M059J (cell line): ENCODE measurements around the gene SGSH. TPM values are rescaled to one million over a fixed set of nuclear protein-coding genes. Genes with fewer than 3 reads are reported as not detected.
"Not testable (repeated sequence)": the region's sequence is repeated elsewhere in the genome, so short reads cannot be mapped to it uniquely, and the experiment has no call there.

Source experiments
- DNase-seq: peaks from one replicate; pipeline ENCODE4 v3.0.0-alpha.2; 2012; ENCODE audit warnings: low read depth
- total RNA-seq: library from RNA; depleted of rRNA; stranded (reverse); fragments of >200 nt; shearing (Covaris generic); gene quantifications from 2 replicates; pipeline ENCODE4 v1.2.3, GENCODE V29; 2014; rRNA removed

SGSH gene
- 26.9 and 34.6 TPM in 2 replicates for total RNA-seq

DNA sequence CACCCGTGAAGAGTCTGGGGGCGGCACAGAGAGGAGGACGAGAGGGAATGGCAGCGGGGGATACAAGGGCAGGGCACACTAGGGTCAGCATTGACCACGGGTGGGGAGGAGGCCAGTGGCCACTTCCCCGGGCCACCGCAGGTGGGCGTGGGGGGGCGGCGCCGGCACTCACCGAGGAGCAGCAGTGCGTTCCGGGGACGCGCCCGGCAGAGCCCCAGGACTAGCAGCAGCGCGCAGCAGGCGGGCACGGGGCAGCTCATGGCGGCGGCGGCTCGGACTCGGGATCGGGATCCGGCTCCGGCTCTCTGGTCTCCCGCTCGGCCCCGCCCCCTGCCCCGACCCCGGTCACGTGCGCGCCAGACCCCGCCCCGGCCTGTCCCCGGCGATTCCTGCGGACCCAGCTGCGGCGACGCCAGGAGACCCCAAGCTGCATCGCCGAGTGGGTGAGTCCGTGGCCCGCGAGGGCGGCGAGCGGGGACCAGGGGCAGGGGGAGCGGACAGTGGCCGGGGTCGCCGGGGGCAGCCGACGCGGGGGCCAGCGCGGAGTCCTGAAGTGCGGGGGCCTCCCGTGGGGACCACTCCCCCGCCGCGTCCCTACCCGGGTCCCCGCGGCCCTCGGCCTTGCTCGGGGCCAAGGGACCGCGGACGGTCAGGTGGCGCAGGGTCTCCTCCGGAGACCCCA is at the start of gene SGSH, which contains the start of gene SLC26A11:
TSS of gene SGSH (minus strand) at position 280 of the 682 bp plus-strand sequence. CDS start at position 260, 20 bp downstream.
TSS of gene SLC26A11 (plus strand) at position 374 of the 682 bp plus-strand sequence. CDS start 1,134 bp downstream, outside the sequence.
- DNase-seq = peak; percentile 75

DNA sequence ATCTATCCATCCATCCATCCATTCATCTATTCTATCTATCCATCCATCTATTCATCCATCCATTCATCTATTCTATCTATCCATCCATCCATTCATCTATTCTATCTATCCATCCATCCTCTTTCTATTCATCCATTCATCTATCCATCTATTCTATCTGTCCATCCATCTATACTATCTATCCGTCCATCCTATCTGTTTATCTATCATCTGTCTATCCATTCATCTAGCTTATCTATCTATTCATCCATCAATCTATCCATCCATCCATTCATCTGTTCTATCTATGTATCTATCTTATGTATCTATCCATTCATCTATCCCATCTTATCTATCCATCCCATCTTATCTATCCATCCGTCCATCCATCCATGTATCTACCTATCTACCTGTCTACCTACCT is 49.3 kb upstream of the SGSH start:
- no peak for DNase-seq

DNA sequence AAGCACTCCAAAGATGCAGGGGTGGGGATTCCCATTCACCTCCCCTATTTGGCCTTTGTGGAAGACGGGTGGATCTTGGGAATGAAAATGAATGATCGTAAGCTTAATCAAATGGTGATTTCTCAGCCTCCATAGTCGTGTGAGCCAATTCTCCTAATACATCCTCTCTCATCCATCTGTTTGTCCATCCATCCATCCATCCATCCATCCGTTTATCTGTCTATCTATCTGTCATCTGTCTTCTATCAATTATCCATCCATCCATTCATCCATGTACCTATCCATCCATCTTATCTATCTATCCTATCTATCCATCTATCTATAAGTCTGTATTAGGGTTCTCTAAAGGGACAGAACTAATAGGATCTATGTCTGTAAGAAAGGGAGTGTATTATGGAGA is 48.3 kb upstream of the SGSH start:
- DNase-seq = no peak

- DNase-seq = no peak
These were observed 47.3 kb upstream of the SGSH start for GRCh38 chr17:80267391-80267790.

DNA sequence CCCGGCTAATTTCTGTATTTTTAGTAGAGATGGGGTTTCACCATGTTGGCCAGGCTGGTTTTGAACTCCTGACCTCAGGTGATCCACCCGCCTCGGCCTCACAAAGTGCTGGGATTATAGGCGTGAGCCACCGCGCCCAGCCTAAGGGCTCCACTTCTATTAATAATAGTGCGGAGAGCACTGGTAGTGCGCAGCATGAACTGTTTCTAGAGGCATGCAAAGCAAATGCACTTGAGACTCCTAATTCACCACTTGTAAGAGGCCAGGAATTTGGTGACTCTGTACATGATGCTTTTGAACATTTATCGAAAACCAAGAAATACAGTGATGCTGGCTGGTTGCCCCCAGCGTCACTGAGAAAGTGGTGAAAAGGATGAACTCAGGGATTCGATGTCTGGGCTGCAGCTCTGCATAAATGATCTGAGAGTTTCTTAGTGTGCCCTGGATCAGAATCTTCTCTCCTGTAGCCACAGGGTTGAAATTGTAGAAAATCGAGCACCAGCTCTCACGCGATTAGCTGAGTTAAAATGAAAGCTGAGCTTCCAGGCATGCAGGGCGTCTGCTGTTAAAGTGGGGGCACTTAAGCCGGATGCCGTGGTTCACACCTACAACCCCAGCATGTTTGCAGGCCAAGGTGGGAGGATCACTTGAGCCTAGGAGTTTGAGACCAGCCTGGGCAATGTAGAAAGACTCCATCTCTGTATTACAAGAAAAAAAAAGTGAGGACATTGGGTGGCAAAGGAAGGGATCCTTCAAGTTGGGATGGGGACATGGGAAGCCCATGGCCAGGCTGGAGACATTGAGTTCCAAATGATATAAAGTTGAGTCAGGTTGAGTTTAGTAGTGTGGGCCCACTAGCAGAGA is 45.3 kb upstream of the SGSH start:
- DNase-seq = no peak

DNA sequence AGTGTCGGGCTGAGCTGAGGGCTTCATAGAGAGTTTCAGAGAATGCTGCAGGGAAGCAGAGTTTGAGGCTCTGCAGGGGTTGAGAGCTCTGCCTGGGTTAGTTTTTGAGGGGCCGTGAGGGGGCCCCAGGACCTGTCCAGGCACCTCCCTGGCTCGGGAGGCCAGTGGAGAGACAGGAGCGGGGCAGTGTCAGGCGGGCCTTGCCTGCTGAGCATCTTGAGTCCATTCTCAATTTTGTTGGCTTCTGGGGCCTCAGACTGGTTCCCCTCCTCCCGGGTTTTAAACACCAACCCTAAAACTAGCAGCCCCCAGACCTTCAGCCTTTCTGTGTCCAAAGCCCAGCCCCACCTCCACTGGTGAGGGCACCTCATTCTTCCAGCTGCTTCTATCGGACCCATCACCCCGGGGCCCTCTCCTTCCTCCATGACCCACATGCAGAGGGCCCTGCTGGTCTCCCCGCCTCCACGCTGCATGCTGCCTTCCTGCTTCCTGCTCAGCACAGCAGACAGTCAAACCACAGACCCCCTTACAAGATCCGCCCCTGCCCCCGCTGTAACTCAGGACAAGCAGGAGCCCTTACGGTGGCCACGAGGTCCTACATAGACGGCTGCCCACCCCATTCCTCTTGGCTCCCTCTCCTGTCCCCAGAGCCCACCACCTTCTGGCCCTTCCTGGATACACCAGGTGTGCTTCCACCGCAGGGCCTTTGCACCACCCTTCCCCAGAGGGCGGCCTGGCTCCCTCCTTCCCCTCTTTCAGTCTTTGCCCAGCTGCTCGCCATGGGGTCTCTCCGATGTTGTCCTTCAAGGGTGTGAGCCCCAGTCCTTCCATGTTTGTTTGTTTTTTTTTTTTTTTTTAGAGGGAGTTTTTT is 44.3 kb upstream of the SGSH start:
- no peak for DNase-seq

DNA sequence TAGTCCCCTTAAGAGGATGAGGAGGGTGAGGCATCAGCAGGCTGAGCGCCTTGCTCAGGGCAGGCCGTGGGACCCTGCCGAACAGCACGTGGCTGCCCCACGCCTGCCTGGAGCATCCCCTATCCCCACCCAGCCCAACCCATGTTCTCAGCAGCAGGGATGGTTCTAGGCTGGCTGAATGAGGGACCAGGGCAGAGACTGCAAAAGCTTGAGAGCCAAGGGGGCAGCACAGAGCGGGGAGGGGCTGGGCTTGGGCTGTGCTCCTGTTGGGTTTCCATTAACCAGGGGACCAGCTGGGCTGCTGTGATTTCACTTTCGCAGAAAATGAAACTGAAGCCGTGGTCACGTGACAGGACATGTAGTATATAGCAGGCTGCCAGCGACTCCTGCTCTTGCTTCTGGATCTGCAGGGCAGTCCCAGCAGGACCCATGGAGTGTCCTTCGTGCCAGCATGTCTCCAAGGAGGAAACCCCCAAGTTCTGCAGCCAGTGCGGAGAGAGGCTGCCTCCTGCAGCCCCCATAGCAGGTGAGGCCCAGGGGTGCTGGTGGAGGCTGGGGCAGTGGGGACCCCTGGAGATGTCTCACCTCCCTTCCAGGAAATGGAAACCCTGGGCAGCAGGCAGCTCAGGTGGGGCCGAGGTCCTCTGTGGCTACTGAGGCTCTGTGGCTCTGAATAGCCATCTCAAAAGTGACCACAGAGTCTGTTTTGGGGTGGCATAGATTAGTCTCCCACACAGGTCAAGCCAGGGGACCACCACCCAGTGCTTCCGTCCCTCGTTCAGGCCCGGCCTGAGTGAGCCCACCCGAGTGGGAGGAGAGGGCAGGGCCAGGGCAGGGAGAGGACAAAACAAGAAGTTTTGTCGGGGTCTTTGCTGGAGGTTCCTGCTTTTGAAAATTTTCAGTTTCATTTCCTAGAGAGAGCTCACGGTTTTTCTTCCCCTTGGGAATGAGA is 43.4 kb upstream of the SGSH start:
- peak; percentile 43 for DNase-seq

DNA sequence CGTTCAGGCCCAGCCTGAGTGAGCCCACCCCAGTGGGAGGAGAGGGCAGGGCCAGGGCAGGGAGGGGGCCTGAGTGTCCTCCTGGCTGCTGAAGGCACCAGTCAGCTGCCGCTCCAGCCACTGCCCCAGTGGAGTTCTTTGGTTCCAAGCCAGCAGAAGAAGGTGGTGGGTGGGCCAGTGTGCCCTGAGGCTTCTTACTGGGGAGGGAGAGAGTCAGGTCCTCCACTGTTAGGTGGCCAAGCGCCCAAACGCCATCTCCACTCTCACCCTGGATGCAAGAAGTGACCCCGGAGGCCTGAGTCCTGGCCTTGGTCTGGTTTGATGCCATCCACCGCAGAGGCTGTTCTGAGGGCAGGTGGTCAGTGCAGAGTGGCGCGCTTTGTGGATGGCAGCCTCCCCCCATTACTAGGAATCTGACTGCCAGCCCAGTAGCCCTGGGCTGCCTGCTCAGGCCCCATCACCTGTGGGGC is 42.7 kb upstream of the SGSH start:
- no peak for DNase-seq

GRCh38 chr17:80262291-80262690 is 42.2 kb upstream of the SGSH start:
- no peak for DNase-seq

DNA sequence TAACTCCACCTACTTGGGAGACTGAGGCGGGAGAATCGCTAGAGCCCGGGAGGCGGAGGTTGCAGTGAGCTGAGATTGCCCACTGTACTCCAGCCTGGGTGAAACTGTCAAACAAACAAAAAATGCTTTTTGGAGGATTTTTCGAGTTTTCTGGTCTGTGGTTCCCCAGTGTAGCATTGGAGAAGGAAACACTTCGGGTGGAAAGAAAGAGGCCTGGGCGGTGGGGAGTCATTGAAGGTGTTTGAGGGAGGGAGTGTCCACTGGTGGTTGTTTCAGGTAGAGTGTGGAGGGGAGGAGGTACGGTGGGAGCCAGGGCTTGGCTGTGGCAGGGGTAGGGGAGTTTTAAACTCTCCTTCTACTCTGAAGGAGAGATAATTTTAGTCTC is 41.8 kb upstream of the SGSH start:
- no peak for DNase-seq

DNA sequence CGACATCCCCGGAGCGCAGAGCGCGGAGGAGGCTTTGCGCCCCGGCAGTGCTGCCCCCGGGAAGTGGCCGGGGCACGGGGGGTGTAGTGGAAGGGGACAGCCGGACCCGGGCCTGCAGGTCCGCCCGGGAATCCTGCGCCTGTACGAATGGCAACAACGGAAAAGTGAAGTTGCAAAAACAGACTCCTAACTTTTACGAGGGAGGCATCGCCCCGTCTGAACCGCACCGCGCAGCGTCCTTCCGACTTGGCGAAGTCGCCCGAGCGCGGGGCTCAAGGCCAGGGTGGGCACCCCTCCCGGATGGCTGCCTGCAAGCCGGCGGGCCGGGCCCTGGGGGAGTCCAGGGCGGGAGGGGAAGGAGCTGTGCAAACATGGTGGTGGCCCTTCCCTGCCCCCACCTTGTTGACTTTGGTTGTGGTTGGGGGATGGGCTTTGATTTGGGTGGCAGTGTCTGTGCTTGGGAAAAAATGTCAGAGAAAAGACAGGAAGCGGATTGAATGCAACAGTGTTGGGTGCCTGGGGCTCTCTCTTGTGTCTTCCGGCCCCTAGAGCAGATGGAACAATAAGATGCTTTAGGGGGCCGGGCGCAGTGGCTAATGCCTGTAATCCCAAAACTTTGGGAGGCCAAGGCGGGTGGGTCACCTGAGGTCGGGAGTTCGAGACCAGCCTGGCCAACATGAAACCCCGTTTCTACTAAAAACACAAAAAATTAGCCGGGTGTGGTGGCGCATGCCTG is 41.2 kb upstream of the SGSH start:
- DNase-seq = peak; percentile 51

- DNase-seq = peak; percentile 36
These were observed 40.6 kb upstream of the SGSH start, which contains the start of gene RNF213 for GRCh38 chr17:80260791-80261158. Gene RNF213, plus strand, starts transcription at chr17:80260852. Its CDS starts 2,830 bp downstream, at chr17:80263682.

- DNase-seq = peak; percentile 73
These were observed 40.0 kb upstream of the SGSH start for GRCh38 chr17:80260069-80260535.

- DNase-seq = peak; percentile 42
These were observed 39.4 kb upstream of the SGSH start for GRCh38 chr17:80259457-80260068.

DNA sequence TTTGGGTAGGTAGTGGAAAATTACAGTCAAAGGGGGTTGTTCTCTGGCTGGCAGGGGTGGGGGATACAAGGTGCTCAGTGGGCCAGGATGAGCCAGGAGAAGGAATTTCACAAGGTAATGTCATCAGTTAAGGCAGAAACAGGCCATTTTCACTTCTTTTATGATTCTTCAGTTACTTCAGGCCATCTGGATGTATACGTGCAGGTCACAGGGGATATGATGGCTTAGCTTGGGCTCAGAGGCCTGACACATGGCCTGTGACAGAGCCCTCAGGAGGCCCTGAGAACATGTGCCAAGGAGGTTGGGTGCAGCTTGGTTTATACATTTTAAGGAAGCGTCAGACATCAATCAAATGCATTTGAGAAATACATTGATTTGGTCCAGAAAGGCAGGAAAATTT is 38.2 kb upstream of the SGSH start:
- DNase-seq = not testable (repeated sequence)

GRCh38 chr17:80257716-80258213 is 37.6 kb upstream of the SGSH start:
- DNase-seq = no peak

DNA sequence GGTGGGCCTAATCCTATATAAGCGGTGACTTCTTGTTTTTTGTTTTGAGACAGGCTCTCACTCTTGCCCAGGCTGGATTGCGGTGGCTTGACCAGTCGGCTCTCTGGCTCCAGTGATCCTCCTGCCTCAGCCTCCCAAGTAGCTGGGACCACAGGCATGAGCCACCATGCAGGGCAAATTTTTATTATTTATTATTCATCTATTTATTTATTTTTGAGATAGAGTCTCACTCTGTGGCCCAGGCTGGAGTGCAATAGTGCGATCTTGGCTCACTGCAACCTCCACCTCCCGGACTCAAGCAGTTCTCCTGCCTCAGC is 35.9 kb upstream of the SGSH start:
- DNase-seq = no peak

- peak; percentile 98 for DNase-seq
These were observed 34.5 kb upstream of the SGSH start for GRCh38 chr17:80254396-80255251.
